Kidney (tissue), 14 donors: ENCODE data around the gene RFX8. TPM values are rescaled to one million over a fixed set of nuclear protein-coding genes. Genes with fewer than 3 reads are reported as not detected.

ENCODE experiments used
- DNase-seq, 5 donors: peaks; one replicate each; pipeline ENCODE4 v3.0.0-alpha.2; 2013 to 2020
- FAIRE-seq: peaks from 2 replicates; lab custom pipeline; 2012; peaks lifted over from hg19 to GRCh38; lab: Jason Lieb, UNC
- H3K27ac ChIP-seq, 2 donors: one replicate each; pipeline ENCODE4 v1.7.0; 2013; ENCODE audit warnings: low read depth in 2 of 2, low read length in 2 of 2, inconsistent platforms in 1 of 2
- H3K27me3 ChIP-seq: one replicate; pipeline ENCODE4 v1.7.1; 2013; ENCODE audit warnings: low read length, inconsistent platforms; ENCODE audit not compliant: control insufficient read depth, insufficient read depth
- H3K36me3 ChIP-seq, 3 donors: one replicate each; pipeline versions ENCODE4 v1.7.0 to v1.7.1; 2013; ENCODE audit warnings: low read length in 3 of 3, control low read depth in 1 of 3, inconsistent platforms in 1 of 3; ENCODE audit not compliant: insufficient read depth in 3 of 3, control insufficient read depth in 2 of 3
- H3K4me1 ChIP-seq, 3 donors: one replicate each; pipeline versions ENCODE4 v1.7.0 to v1.7.1; 2013; ENCODE audit warnings: low read length in 3 of 3, inconsistent platforms in 1 of 3, low read depth in 1 of 3; ENCODE audit not compliant: control insufficient read depth in 2 of 3, insufficient read depth in 2 of 3
- H3K4me3 ChIP-seq, 3 donors: one replicate each; pipeline versions ENCODE4 v1.7.0 to v1.8.1; 2013; ENCODE audit warnings: low read length in 3 of 3, control low read depth in 1 of 3, inconsistent platforms in 1 of 3
- H3K9ac ChIP-seq, 3 donors: one replicate each; pipeline versions ENCODE4 v1.7.0 to v1.7.1; 2013; ENCODE audit warnings: low read length in 3 of 3, control low read depth in 1 of 3, inconsistent platforms in 1 of 3
- H3K9me3 ChIP-seq, 3 donors: one replicate each; pipeline versions ENCODE4 v1.7.0 to v1.7.1; 2013; ENCODE audit warnings: low read length in 3 of 3, control low read depth in 1 of 3, inconsistent platforms in 1 of 3; ENCODE audit not compliant: control insufficient read depth in 2 of 3, insufficient read depth in 1 of 3
- intact Hi-C: fragments of 100-400 bp; cut with DNase I; formaldehyde crosslinking; loops from one replicate; pipeline ENCODE4 v1.11.1; 2022
- polyA plus RNA-seq: library from polyadenylated mRNA; stranded (reverse); fragments of 350-450 nt; fragmentation: Illumina TruSeq; extraction: RNeasy Lipid Tissue Mini Kit (QIAGEN cat#74804); gene quantifications from one replicate; pipeline ENCODE4 v1.2.3, GENCODE V29; 2014; ENCODE audit warnings: low read depth, low replicate concordance; ENCODE audit not compliant: insufficient read depth
- total RNA-seq: library from RNA; stranded (reverse); fragmentation: NEBNext Ultra II Directional; extraction: Animal tissue kit (Norgen Biotek cat#: 25700); gene quantifications from one replicate; pipeline ENCODE4 v1.2.1, GENCODE V29; 2021
- TF ChIP-seq, protein P1 (sequence below): IDR thresholded peaks from 3 replicates; pipeline ENCODE4 v1.5.1; 2012; ENCODE audit warnings: mild to moderate bottlenecking, moderate library complexity, borderline replicate concordance; ENCODE audit not compliant: insufficient read depth; ENCODE audit errors: extremely low read depth
- donor health status: control.
- donor health status: control.
- donor health status: control.
- donor health status: control.
- donor health status: control.
- donor health status: DM: yes; HTN: yes; CAD: no.
- donor health status: Normal renal cell carcinoma (clear cell type).

RFX8 gene
- total and polyA plus RNA-seq, 2 donors from 2014 or later: 0.28 TPM; not detected in 1

DNA sequence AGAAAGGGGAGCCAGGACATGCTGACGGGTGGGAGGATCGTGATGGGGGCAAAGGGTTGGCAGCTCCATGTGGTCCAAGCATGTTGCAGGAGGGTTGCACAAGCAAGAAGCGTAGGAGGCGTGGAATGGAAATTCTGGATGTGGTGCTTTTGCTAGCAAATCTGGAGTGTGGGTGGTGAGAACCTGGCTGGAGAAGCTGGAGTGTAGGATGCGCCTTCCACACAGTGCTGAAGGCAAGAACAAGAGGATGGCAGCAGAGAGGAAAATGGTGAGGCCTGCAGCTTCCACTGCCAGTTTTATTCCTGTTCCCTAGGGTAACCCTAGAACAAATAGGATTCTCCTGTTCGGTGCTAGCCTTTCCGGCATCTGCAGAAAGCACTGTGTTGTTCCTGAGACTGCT, 110.0 kb downstream of the RFX8 start:
- H3K4me1 ChIP-seq: no peaks in the 10 kb centered on the region
- no peak overlapping the region for H3K27ac ChIP-seq
- no peak overlapping the region for H3K4me3 ChIP-seq
- TF ChIP-seq, protein P1, sequence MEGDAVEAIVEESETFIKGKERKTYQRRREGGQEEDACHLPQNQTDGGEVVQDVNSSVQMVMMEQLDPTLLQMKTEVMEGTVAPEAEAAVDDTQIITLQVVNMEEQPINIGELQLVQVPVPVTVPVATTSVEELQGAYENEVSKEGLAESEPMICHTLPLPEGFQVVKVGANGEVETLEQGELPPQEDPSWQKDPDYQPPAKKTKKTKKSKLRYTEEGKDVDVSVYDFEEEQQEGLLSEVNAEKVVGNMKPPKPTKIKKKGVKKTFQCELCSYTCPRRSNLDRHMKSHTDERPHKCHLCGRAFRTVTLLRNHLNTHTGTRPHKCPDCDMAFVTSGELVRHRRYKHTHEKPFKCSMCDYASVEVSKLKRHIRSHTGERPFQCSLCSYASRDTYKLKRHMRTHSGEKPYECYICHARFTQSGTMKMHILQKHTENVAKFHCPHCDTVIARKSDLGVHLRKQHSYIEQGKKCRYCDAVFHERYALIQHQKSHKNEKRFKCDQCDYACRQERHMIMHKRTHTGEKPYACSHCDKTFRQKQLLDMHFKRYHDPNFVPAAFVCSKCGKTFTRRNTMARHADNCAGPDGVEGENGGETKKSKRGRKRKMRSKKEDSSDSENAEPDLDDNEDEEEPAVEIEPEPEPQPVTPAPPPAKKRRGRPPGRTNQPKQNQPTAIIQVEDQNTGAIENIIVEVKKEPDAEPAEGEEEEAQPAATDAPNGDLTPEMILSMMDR: no peak
- no peak overlapping the region for H3K9ac ChIP-seq
- no peak for FAIRE-seq
- intact Hi-C loops: no loop called here
- no peaks in the 10 kb centered on the region for H3K27me3 ChIP-seq
- no peak for DNase-seq
- H3K9me3 ChIP-seq: no peaks in the 10 kb centered on the region
- H3K36me3 ChIP-seq: no peaks in the 10 kb centered on the region

- TF ChIP-seq, protein P1: no peak
- no peak for FAIRE-seq
- Histone ChIP-seq H3K27me3 (no peaks in the 10 kb centered on the region), H3K9me3 (no peaks in the 10 kb centered on the region), H3K4me1 (no peaks in the 10 kb centered on the region), H3K27ac (no peak overlapping the region), H3K36me3 (no peaks in the 10 kb centered on the region), H3K4me3 (no peak overlapping the region), H3K9ac (no peak overlapping the region)
- intact Hi-C loops: no loop called here
- DNase-seq: no peak
Measured at GRCh38 chr2:101362777-101363176, 112.1 kb downstream of the RFX8 start.

- no peak for FAIRE-seq
- Histone ChIP-seq H3K4me1 (no peaks in the 10 kb centered on the region), H3K27ac (no peak overlapping the region), H3K9ac (no peak overlapping the region), H3K9me3 (no peaks in the 10 kb centered on the region), H3K36me3 (no peaks in the 10 kb centered on the region), H3K4me3 (no peak overlapping the region), H3K27me3 (no peaks in the 10 kb centered on the region)
- DNase-seq: no peak
- TF ChIP-seq, protein P1: no peak
- intact Hi-C loops: no loop called here
Measured at GRCh38 chr2:101362316-101362715, 112.6 kb downstream of the RFX8 start.

DNA sequence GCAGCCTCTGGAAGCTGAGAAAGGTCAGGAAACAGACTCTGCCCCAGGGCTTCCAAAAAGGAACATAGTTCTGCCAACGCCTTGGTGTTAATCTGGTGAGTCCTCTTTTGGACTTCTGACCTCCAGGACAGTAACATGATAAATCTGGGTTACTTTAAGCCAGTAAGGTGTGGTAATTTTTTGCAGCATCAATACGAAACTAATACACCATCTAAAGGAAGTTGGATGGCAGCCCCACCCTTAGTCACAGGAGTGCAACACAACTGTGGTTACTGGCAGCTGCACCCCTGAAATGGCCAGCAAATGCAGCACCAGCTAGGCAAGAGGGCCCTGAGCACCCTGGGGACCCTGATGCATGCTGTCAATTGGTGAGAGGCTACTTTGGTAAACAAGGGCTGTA, 113.4 kb downstream of the RFX8 start:
- H3K9me3 ChIP-seq: no peaks in the 10 kb centered on the region
- no peaks in the 10 kb centered on the region for H3K36me3 ChIP-seq
- H3K4me1 ChIP-seq: no peaks in the 10 kb centered on the region
- intact Hi-C loops: no loop called here
- DNase-seq: no peak
- H3K4me3 ChIP-seq: no peak overlapping the region
- FAIRE-seq: no peak
- no peaks in the 10 kb centered on the region for H3K27me3 ChIP-seq
- no peak overlapping the region for H3K27ac ChIP-seq
- TF ChIP-seq, protein P1: no peak
- H3K9ac ChIP-seq: no peak overlapping the region
